Endothelial cell of coronary artery (primary cell): ENCODE measurements around the gene RPAIN. TPM values are rescaled to one million over a fixed set of nuclear protein-coding genes. Genes with fewer than 3 reads are reported as not detected.

ENCODE experiments used
- total RNA-seq: library from RNA; depleted of rRNA; stranded (reverse); fragments of >200 nt; gene quantifications from 2 replicates; pipeline ENCODE4 v1.2.3, GENCODE V29; 2014

Gene RPAIN, protein sequence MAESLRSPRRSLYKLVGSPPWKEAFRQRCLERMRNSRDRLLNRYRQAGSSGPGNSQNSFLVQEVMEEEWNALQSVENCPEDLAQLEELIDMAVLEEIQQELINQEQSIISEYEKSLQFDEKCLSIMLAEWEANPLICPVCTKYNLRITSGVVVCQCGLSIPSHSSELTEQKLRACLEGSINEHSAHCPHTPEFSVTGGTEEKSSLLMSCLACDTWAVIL
- total RNA-seq: 53.2 and 57.1 TPM in 2 replicates

DNA sequence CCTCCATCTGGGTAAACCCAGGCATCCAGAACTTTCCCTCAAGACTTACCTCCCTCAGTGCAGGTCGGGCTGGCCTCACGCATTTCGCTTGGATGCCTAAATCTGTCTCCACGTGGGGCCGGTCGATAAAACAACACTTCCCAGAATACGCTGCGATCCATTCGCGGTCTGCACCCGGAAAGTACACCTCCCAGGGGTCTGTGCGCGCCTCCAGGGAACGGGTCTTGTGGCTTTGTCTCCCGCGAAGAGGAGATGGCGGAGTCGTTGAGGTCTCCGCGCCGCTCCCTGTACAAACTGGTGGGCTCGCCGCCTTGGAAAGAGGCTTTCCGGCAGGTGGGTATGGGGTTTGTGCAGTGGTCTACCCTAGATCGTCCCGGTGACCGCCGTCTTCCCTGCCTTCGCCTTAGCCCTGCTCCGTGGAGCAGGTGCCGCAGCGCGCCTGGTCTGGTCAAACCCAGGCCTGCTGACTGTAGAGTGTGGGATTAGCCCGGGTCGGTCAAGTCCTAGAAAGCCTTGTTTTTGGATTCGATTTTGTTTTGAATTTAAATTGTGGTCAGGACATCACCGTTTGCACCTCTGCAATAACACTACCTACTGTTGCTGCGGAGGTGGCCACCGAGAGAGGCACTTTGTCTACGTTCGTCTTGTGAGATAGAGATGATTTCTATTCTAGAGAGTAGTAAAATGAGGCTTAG, at the start of gene RPAIN:
Gene RPAIN (plus strand): TSS at position 224 of the 695 bp plus-strand sequence. CDS start 29 bp downstream, at position 253.

DNA sequence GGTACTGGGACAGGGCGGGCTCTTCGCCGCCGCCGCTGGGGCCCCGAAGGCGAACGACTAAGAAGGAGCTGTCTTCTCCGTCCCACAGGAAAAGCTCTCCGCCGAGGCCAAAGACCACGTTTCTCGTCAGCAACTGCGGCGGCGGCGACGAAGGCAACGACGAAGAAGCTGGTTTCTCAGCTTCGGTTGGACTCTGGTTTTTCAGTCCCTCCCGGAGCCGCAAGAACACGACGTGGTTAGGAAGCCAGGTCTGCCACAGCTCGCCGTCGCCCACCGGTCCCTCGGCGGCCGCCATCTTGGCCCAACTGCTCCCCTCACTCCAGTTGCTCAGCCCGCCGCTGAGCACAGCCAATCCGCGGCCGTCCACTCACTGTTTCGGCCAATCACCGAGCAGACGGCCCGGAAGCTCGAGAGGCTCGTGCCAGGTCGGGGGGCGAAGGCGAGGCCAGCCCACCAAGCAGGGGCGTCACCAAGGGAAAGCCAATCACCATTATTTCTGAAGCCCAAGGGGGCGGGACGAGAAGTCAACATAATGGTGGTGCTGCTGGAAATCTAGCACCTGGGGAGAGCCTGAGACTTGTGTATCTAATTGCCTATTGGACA, 525 bp upstream of the RPAIN start, which contains the start of gene NUP88:
Gene NUP88 (minus strand): TSS at position 307 of the 603 bp plus-strand sequence. CDS start 12 bp downstream, at position 295.

DNA sequence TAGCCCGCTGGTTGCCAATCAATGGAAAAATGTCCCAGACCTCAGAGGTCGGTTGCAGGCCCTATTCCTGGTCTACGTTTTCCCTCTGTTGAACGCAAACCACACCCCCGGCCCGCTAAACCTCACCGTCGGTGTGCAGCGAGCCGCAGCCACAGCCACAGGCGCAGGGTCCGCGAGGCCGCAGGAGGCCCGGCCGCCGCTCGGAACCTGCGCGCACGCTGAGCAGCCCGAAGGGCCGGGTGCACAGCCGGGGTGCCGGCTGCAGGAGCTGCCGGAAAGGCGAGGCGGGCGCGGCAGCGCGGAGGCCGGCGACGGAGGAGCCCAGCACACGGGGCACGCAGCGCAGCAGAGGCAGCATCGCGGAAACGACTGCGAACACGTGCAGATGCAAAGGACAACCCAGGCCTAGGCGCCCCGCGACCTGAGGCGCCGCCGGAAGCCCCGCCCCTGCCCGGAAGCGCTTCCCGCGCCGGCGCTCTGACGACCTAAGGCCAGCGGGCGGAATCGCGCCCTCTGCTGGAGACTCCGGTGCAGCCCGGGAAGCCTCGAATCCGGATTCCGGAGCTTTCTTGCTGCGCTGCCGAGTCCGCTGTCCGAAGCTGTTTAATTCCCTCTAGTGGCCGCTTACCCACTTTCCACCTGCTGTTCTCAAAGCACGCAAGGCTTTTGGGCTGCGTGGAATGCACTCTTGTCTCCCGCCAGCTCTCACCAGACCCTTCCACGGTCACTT, 18.9 kb downstream of the RPAIN start, which contains the start of gene C1QBP:
Gene C1QBP (minus strand): TSS at position 440 of the 730 bp plus-strand sequence. CDS start 82 bp downstream, at position 358.

Other genes starting within 250 kb of the RPAIN start
- 3.2 and 4.9 TPM in 2 replicates for gene ZNF594, start 228.3 kb upstream of the RPAIN start, total RNA-seq
- not detected in 2 replicates for gene SCIMP, start 185.3 kb upstream of the RPAIN start, total RNA-seq
- gene RABEP1, start 137.9 kb upstream of the RPAIN start, total RNA-seq: 39.8 and 47.9 TPM in 2 replicates
- gene NUP88, start 520 bp upstream of the RPAIN start, total RNA-seq: 85.7 and 116 TPM in 2 replicates
- gene C1QBP, start 19.0 kb downstream of the RPAIN start, total RNA-seq: 239 and 334 TPM in 2 replicates
- gene DHX33, start 48.8 kb downstream of the RPAIN start, total RNA-seq: 14.1 and 14.4 TPM in 2 replicates
- 20.0 and 22.0 TPM in 2 replicates for gene DERL2, start 66.0 kb downstream of the RPAIN start, total RNA-seq
- 14.1 and 14.5 TPM in 2 replicates for gene MIS12, start 66.4 kb downstream of the RPAIN start, total RNA-seq
- gene NLRP1, start 164.3 kb downstream of the RPAIN start, total RNA-seq: 18.2 and 21.2 TPM in 2 replicates